ENCODE measurements around the gene TJP1.
A peak's percentile ranks its signal among the peaks of the same experiment; 100 is the strongest.
"Not testable (repeated sequence)": the region's sequence is repeated elsewhere in the genome, so short reads cannot be mapped to it uniquely, and the experiment has no call there.

Gene TJP1

DNA sequence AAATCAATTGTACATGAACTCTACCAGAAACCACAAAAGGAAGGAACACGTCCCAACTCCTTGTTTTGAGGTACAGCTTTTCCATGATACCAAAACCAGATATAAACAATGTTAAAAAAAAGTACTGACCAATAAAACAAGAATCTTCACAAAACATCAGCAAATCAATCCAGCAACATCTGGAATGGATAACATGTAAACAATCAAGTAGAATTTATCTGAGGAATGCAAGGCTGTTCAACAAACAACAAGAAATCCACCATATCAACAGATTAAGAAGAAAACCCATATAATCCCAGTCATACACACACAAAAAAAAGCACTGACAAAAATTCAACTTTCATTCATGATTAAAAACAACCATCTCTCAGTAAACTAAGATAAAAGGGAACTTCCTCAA, 26.7 kb downstream of the TJP1 start:
- no peak for DNase-seq

- no peak for DNase-seq
Measured at GRCh38 chr15:29792426-29793159, 29.7 kb downstream of the TJP1 start.

GRCh38 chr15:29790607-29791006, 31.7 kb downstream of the TJP1 start:
- no peak for DNase-seq

DNA sequence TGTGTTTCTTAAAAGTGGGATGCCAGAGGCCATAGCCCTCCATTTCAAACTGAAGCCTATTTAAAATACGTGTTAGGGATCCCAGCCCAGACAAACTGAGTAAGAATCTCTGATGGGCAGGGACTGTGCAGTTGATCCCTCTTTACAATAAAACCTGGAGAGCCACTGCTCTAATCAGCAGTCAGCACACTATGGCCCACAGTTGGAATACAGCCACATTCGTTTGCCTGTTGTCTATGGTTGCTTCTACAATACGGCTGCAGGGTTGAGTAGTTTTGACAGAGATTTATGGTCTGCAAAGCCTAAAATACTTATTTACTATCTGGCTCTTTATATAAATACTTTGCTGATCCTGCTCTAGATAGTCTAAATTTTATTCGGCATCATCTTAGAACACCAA, 32.4 kb downstream of the TJP1 start:
- DNase-seq, result no peak

GRCh38 chr15:29788433-29789034, 33.7 kb downstream of the TJP1 start:
- no peak for DNase-seq

DNA sequence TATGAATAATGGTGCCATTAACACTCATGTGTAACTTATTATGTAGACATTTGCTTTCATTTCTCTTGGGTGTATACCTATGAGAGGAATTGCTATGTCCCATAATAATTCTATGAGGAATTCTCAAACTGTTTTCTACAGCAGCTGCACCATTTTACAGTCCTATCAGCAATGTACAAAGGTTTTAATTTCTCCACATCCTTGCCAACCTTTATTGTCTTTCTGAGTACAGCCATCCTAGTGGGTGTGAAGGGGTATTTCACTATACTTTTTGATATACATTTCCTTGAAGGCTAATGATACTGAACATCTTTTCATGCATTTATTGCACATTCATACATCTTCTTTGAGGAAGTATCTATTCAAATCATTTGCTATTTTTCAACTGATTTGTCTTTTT, 34.5 kb downstream of the TJP1 start:
- no peak for DNase-seq

DNA sequence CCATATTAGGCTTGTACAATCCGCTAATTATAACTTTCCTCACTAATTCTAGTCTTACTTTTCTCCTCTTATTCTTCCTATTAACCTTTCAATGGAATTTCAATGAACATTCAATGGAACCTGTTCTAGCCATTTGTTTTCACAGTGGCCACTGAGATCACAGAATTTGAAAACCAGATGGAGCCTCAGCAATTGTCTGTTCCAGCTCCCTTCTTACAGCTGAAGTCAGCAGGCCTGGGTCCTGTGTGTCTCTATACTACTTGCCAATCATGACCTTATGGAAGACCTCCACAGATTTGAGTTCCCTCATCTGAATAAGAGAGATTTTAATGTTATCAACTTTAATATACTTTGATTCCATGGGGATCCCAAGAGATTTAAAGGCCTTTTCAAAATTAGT, 36.6 kb downstream of the TJP1 start:
- DNase-seq, result no peak

DNA sequence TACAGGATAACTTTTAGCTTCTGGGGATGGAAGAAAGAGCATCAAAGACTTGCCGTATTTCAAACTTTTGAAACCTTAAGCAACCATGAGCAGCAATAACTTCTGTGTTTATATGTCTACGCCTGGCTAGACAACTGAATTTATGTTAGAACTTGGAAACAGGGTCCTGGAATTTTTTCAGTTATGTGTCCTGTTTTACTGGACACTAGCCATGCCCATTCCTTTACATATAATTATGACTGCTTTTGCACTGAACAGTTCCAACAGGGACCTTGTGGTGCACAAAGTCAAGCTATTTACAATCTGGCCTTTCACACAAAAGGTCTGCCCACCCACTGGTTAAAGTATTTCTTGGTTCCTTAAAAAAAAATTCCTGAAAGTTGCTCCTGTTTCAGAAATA, 37.1 kb downstream of the TJP1 start:
- no peak for DNase-seq

DNA sequence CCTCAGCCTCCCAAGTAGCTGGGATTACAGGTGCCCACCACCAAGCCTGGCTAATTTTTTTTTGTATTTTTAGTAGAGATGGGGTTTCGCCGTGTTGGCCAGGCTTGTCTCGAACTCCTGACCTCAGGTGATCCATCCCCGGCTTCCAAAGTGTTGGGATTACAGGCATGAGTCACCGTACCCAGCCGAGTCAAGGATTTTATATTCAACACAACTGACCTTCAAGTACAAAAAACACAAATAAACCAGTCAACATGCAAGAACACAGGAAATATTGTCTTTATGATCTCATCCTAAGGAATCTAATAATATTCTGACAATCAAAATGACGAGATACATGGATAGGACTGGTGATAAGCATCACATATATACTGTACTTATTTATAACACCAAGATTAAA, 37.9 kb downstream of the TJP1 start:
- peak; percentile 14 for DNase-seq

DNA sequence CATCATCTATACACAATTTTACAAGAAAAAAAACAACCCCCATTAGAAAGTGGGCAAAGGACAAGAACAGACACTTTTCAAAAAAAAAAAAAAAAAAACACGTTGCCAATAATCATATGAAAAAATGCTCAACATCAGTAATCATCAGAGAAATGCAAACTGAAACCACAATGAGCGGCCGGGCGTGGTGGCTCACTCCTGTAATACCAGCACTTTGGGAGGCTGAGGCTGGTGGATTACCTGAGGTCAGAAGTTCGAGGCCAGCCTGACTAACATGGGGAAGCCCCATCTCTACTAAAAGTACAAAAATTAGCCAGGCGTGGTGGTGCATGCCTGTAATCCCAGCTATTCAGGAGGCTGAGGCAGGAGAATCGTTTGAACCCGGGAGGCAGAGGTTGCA, 39.5 kb downstream of the TJP1 start:
- DNase-seq, result peak; percentile 12

GRCh38 chr15:29778382-29778781, 43.9 kb downstream of the TJP1 start:
- no peak for DNase-seq

GRCh38 chr15:29776859-29777258, 45.4 kb downstream of the TJP1 start:
- DNase-seq, result no peak

- peak; percentile 64 for DNase-seq
Measured at GRCh38 chr15:29774900-29775299, 47.4 kb downstream of the TJP1 start.

DNA sequence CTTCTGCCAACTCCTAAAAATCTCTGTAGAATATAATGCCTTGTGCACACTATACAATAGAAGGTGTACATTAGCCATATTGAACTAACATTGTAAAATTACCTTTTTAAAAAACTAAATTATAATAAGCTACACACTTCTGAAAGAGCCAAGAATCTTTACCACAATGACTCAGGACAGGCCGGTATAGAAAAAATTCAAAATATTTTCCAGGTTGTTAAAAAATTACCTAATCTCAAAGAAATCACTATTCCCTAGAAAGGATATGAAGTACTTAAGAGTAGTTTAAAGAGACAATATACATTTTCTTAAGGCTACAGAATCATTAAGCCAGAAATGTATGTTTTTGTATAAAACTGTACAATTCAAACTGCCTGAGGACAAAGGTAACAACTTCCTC, 48.5 kb downstream of the TJP1 start:
- no peak for DNase-seq

DNA sequence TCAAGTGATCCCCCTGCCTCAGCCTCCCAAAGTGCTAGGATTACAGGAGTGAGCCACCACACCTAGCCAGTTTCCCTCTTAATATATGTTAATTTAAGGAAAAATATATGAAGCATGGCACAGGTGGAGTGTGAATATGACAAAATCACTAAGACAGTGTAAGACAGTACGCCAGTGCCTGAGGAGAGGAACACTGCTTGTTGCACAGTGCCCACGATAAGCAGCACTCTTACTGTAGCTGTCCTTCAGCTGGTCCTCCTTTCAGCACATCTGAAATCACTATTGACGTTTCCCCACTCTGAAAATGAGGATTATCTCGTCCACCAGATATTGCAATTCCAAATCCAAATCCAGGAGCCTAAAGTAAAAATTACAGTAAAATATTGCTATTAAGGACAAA, 49.3 kb downstream of the TJP1 start:
- no peak for DNase-seq

DNA sequence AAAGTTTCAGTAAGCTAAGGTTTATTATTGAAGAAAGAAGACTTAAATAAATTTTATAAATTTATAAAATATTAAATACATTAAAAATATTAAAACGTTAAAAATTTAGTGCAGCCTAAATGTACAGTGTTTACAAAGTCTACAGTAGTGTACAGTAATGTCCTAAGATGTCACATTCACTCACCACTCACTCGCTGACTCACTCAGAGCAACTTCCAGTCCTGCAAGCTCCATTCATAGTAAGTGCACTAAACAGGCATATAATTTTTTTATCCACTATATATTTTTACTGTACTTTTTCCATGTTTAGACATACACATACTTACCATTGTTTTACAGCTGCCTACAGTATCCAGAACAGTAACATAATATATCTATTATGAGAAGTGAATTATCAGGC, 51.5 kb downstream of the TJP1 start:
- DNase-seq, result no peak

- no peak for DNase-seq
Measured at GRCh38 chr15:29765898-29766527, 56.3 kb downstream of the TJP1 start.

- no peak for DNase-seq
Measured at GRCh38 chr15:29765234-29765841, 56.9 kb downstream of the TJP1 start.

- no peak for DNase-seq
Measured at GRCh38 chr15:29759596-29759995, 62.7 kb downstream of the TJP1 start.

DNA sequence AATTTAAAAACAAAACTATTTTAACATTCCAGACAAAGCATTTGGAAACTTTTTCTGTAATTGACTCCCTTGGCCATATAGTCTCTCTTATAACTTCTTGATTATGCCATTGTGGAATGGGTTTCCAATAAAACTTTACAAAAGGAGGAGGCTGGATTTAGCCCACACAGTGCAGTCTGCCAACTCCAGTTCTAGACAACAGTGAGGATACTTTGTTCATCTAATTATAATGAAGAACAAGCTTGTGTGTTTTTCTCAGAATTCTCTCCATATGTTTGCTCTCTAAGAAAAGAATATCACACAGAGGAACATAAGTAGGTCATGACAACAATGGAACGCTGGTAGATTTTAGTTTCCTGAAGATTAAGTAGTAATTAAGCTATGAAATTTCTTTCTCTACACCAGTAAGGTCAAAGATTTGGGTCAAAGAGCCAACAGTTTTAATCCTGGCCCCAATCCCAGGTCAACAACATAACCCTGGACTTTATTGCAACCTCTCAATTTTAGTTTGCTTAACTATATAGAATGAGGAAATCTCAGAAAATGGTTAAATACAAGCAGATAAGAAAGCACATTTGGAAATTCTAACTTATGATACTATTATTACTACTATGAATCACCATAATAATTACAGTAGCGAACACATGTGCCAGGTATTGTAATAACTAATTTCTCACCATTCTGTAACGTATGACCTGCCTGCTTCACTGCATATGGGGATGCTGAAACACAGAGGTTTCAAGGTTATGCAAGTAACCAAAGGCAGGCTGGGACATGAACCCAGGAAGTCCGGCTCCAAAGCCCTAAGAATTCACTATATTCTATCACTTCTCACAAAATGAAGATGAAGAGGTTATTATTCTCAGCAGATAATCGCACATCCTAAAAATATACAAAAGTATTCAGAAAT, 65.7 kb downstream of the TJP1 start:
- no peak for DNase-seq

DNA sequence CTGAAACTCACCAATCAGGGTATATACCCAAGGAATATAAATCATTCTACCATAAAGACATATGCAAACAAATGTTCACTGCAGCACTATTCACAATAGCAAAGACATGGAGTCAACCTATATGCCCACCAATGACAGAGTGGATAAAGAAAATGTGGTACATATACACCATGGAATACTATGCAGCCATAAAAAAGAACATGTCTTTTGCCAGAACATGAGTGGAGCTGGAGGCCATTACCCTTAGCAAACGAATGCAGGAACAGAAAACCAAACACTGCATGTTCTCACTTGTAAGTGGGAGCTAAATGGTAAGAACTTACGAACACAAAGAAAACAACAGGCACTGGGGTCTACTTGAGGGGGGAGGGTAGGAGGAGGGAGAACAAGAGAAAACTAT, 68.3 kb downstream of the TJP1 start:
- not testable (repeated sequence) for DNase-seq

DNA sequence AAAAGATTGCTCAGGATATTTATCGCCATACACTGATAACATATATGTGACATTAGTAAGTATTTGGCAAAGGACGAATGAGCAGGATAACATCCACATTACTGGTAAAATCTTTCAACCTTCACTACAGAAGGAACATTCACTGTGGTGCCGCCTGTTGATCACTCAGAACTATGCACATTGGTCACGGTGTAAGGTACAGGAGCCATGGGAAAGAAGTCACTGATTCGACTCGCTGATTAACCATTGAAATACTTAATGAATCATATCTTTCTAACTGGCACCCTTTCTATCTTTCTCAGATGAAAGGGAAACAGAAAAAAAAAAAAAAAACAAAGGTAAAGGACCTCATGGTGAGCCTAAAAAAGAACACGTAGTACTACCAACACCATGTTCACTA, 68.8 kb downstream of the TJP1 start:
- DNase-seq, result no peak

DNA sequence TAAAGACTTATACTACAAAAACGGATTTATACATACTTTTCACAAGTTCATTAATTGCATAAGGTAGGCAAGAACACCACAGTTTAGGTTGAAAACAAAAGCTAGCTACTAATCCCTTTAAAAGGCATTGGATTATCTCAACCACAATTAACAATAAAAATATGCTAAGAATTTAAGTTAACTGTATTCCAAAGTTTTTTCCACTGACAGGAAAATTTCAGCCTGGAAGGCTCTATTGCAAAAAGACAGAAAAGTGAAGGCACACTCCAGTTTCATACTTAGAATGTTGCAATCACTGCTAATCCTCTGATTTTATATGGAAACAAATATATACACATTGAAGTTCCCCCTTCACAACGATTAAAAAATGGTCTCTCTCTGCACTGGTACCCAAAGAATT, 71.5 kb downstream of the TJP1 start:
- no peak for DNase-seq

Measured in NCI-H226 (cell line).